Hepatocyte (in vitro differentiated cells): ENCODE measurements around the gene KRT85.

Source experiments
- CTCF ChIP-seq: fragments of 200-600 bp; sonication (generic); IDR thresholded peaks from 2 replicates; pipeline ENCODE4 v1.5.1; 2016; ENCODE audit warnings: antibody characterized with exemption, mild to moderate bottlenecking; ENCODE audit not compliant: poor library complexity
- EZH2phosphoT487 ChIP-seq: fragments of 200-600 bp; sonication (generic); IDR thresholded peaks from one replicate; pipeline ENCODE4 v1.6.1; 2018; ENCODE audit warnings: antibody characterized with exemption, mild to moderate bottlenecking, low read depth, moderate library complexity; ENCODE audit not compliant: unreplicated experiment, severe bottlenecking

- no peak for TF ChIP-seq CTCF
- no peak for TF ChIP-seq EZH2phosphoT487
These were observed 51.0 kb downstream of the KRT85 start for GRCh38 chr12:52316290-52316689.
